MCF 10A (cell line): ENCODE results near the gene RGSL1. TPM values are rescaled to one million over a fixed set of nuclear protein-coding genes. Genes with fewer than 3 reads are reported as not detected.

Source experiments
- BruUV-seq: library from RNA; stranded (reverse); fragments of 400-500 nt; replicated peaks from 2 replicates; lab custom pipeline; 2021; lab: Mats Ljungman, UMichigan
- CTCF ChIA-PET: fragments of 300-600 bp; sonication (Branson Sonifier 250); formaldehyde crosslinking; extraction: SDS; loops from one replicate; lab custom pipeline; 2021; ENCODE audit warnings: antibody characterized with exemption, inconsistent platforms; lab: Yijun Ruan, JAX
- POLR2A ChIA-PET: fragments of 300-600, 350-650 bp; sonication (Branson Sonifier 250); formaldehyde crosslinking; extraction: SDS; loops from one replicate; lab custom pipeline; 2020; ENCODE audit warnings: antibody characterized with exemption, inconsistent platforms; lab: Yijun Ruan, JAX
- DNase-seq: peaks from one replicate; pipeline ENCODE4 v3.0.0-alpha.2; 2018; ENCODE audit not compliant: unreplicated experiment
- H3K27ac Mint-ChIP-seq: one replicate; pipeline ENCODE4 v1.8.0; 2022; ENCODE audit warnings: mild to moderate bottlenecking, low read depth, mixed read lengths; ENCODE audit not compliant: unreplicated experiment
- H3K27me3 Mint-ChIP-seq: one replicate; pipeline ENCODE4 v1.8.0; 2022; ENCODE audit warnings: mixed read lengths; ENCODE audit not compliant: insufficient read depth, unreplicated experiment
- H3K36me3 Mint-ChIP-seq: one replicate; pipeline ENCODE4 v1.8.0; 2022; ENCODE audit warnings: mild to moderate bottlenecking, moderate library complexity, mixed read lengths; ENCODE audit not compliant: insufficient read depth, unreplicated experiment
- H3K4me1 Mint-ChIP-seq: one replicate; pipeline ENCODE4 v1.8.0; 2022; ENCODE audit warnings: mixed read lengths; ENCODE audit not compliant: insufficient read depth, unreplicated experiment
- H3K4me3 Mint-ChIP-seq: one replicate; pipeline ENCODE4 v1.8.0; 2022; ENCODE audit warnings: mild to moderate bottlenecking, moderate library complexity, mixed read lengths; ENCODE audit not compliant: unreplicated experiment
- H3K9me3 Mint-ChIP-seq: one replicate; pipeline ENCODE4 v1.8.0; 2022; ENCODE audit warnings: mixed read lengths; ENCODE audit not compliant: unreplicated experiment
- CTCF ChIP-seq: fragments of 200-600 bp; IDR thresholded peaks from one replicate; pipeline ENCODE4 v1.8.0; 2022; ENCODE audit warnings: antibody characterized with exemption, mild to moderate bottlenecking; ENCODE audit not compliant: unreplicated experiment
- intact Hi-C: fragments of 100-400 bp; cut with micrococcal nuclease; formaldehyde crosslinking; loops from 2 replicates; pipeline ENCODE4 v1.14.1; 2022
- total RNA-seq: library from RNA; stranded (reverse); gene quantifications from 2 replicates; pipeline ENCODE4 v1.2.3, GENCODE V29; 2022

RGSL1 gene
- total RNA-seq, 1 experiment from 2014 or later: not detected

- Mint-ChIP-seq H3K36me3 (peaks cover 5% of the 10 kb centered on the region), H3K27me3 (peaks cover 7% of the 10 kb centered on the region), H3K4me3 (no peak overlapping the region), H3K27ac (peak overlapping the region; percentile 72), H3K9me3 (no peaks in the 10 kb centered on the region), H3K4me1 (peaks cover 7% of the 10 kb centered on the region)
- no TSS peak for BruUV-seq
- intact Hi-C loops: no loop called here
- TF ChIP-seq CTCF: no peak
- POLR2A ChIA-PET: no interaction called here
- CTCF ChIA-PET: interaction anchor here (0.6 kb wide), 1 partner anchor 408 kb away, joined by 5 read pairs; no protein-coding TSS in a partner anchor
- DNase-seq: peak; percentile 57
These were observed 10.6 kb downstream of the RGSL1 start for GRCh38 chr1:182460550-182460951.

- H3K27ac Mint-ChIP-seq: no peak overlapping the region
- H3K4me1 Mint-ChIP-seq: no peaks in the 10 kb centered on the region
- no peak for TF ChIP-seq CTCF
- no TSS peak for BruUV-seq
- POLR2A ChIA-PET: interaction anchor here (1.0 kb wide), 1 partner anchor 48 kb away, joined by 3 read pairs; no protein-coding TSS in a partner anchor
- intact Hi-C loops: no loop called here
- CTCF ChIA-PET: no interaction called here
- DNase-seq: no peak
- no peak overlapping the region for H3K4me3 Mint-ChIP-seq
- H3K36me3 Mint-ChIP-seq: no peaks in the 10 kb centered on the region
- H3K9me3 Mint-ChIP-seq: peaks cover 6% of the 10 kb centered on the region
- H3K27me3 Mint-ChIP-seq: peaks cover 25% of the 10 kb centered on the region
These were observed 23.6 kb downstream of the RGSL1 start for GRCh38 chr1:182473556-182473955.

GRCh38 chr1:182476625-182477024, 26.7 kb downstream of the RGSL1 start:
- BruUV-seq: no TSS peak
- H3K27me3 Mint-ChIP-seq: peaks cover 11% of the 10 kb centered on the region
- TF ChIP-seq CTCF: no peak
- no peaks in the 10 kb centered on the region for H3K4me1 Mint-ChIP-seq
- peaks cover 19% of the 10 kb centered on the region for H3K9me3 Mint-ChIP-seq
- POLR2A ChIA-PET: no interaction called here
- H3K4me3 Mint-ChIP-seq: no peak overlapping the region
- H3K36me3 Mint-ChIP-seq: no peaks in the 10 kb centered on the region
- CTCF ChIA-PET: interaction anchor here (0.9 to 1.7 kb wide), 3 partner anchors 10 to 396 kb away, joined by 3 to 7 read pairs (median 7); no protein-coding TSS in a partner anchor
- DNase-seq: no peak
- no peak overlapping the region for H3K27ac Mint-ChIP-seq
- intact Hi-C loops: no loop called here

GRCh38 chr1:182478238-182478637, 28.3 kb downstream of the RGSL1 start:
- peaks cover 19% of the 10 kb centered on the region for H3K9me3 Mint-ChIP-seq
- H3K36me3 Mint-ChIP-seq: no peaks in the 10 kb centered on the region
- DNase-seq: no peak
- H3K4me1 Mint-ChIP-seq: no peaks in the 10 kb centered on the region
- intact Hi-C loops: no loop called here
- H3K27me3 Mint-ChIP-seq: peaks cover 11% of the 10 kb centered on the region
- no peak for TF ChIP-seq CTCF
- POLR2A ChIA-PET: no interaction called here
- no peak overlapping the region for H3K4me3 Mint-ChIP-seq
- no peak overlapping the region for H3K27ac Mint-ChIP-seq
- no TSS peak for BruUV-seq
- CTCF ChIA-PET: interaction anchor here (0.7 to 1.2 kb wide), 4 partner anchors 12 to 716 kb away, joined by 3 to 7 read pairs (median 4); no protein-coding TSS in a partner anchor
